GM06990 (cell line): ENCODE results near the gene NOX5.

ENCODE experiments used
- DNase-seq: peaks from one replicate; pipeline ENCODE4 v3.0.0-alpha.2; 2011; ENCODE audit not compliant: insufficient read length; ENCODE audit errors: extremely low read depth
- H3K27me3 ChIP-seq: replicated peaks from 2 replicates; pipeline ENCODE4 v1.6.0; 2011; ENCODE audit warnings: low read length; ENCODE audit not compliant: control insufficient read depth, insufficient read depth
- H3K36me3 ChIP-seq: 2 replicates; pipeline ENCODE4 v1.5.1; 2011; ENCODE audit warnings: low read length; ENCODE audit not compliant: control insufficient read depth, insufficient read depth
- H3K4me3 ChIP-seq: replicated peaks from 2 replicates; pipeline ENCODE4 v1.5.1; 2011; ENCODE audit warnings: low read depth, mild to moderate bottlenecking, control low read depth, low read length
- CTCF ChIP-seq: IDR thresholded peaks from 2 replicates; pipeline ENCODE4 v1.5.1; 2011; ENCODE audit warnings: low read length, control low read depth, mild to moderate bottlenecking, inconsistent platforms; ENCODE audit not compliant: insufficient read depth, poor library complexity, severe bottlenecking

The NOX5 gene

GRCh38 chr15:69094124-69094921 lies 79.8 kb downstream of the NOX5 start:
- Histone ChIP-seq H3K36me3 (no peaks in the 10 kb centered on the region), H3K4me3 (no peak overlapping the region), H3K27me3 (peaks cover 1% of the 10 kb centered on the region; the same call in 1 of the 2 replicates)
- DNase-seq: no peak
- no peak for TF ChIP-seq CTCF

- H3K36me3 ChIP-seq: no peaks in the 10 kb centered on the region
- H3K27me3 ChIP-seq: no peaks in the 10 kb centered on the region
- no peak for TF ChIP-seq CTCF
- DNase-seq: no peak
- no peak overlapping the region for H3K4me3 ChIP-seq
Observed at GRCh38 chr15:69095274-69095673, 80.8 kb downstream of the NOX5 start.

GRCh38 chr15:69096196-69096595 lies 81.7 kb downstream of the NOX5 start:
- H3K4me3 ChIP-seq: no peak overlapping the region
- H3K36me3 ChIP-seq: no peaks in the 10 kb centered on the region
- no peak for DNase-seq
- TF ChIP-seq CTCF: no peak
- H3K27me3 ChIP-seq: no peaks in the 10 kb centered on the region

- no peaks in the 10 kb centered on the region for H3K27me3 ChIP-seq
- no peaks in the 10 kb centered on the region for H3K36me3 ChIP-seq
- DNase-seq: no peak
- H3K4me3 ChIP-seq: no peak overlapping the region
- no peak for TF ChIP-seq CTCF
Observed at GRCh38 chr15:69096626-69097025, 82.1 kb downstream of the NOX5 start.

GRCh38 chr15:69098771-69099170 lies 84.3 kb downstream of the NOX5 start:
- TF ChIP-seq CTCF: no peak
- Histone ChIP-seq H3K4me3 (no peak overlapping the region), H3K36me3 (no peaks in the 10 kb centered on the region), H3K27me3 (no peaks in the 10 kb centered on the region)
- no peak for DNase-seq
